ENCODE results near the gene DPP10.

DNA sequence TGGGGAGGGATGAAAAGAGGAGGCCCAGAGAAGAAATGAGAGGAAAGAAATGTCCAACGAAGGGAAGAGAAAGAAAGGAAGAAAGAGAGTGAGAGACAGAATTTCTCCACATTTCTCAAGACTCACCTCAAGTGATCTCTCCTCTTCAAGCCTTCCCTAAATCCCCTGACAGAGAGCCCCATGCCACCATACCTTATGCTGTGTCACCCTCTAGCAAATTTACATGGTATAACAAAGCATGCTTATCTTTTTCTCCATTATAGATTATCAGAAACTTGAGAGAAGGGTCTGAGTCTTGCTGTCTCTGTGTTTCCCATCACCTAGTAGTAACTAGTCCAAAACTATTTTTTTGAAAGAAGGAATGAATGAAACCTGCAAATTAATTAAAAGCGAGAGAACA lies 1208.4 kb downstream of the DPP10 start:
- TF ChIP-seq, protein P1, sequence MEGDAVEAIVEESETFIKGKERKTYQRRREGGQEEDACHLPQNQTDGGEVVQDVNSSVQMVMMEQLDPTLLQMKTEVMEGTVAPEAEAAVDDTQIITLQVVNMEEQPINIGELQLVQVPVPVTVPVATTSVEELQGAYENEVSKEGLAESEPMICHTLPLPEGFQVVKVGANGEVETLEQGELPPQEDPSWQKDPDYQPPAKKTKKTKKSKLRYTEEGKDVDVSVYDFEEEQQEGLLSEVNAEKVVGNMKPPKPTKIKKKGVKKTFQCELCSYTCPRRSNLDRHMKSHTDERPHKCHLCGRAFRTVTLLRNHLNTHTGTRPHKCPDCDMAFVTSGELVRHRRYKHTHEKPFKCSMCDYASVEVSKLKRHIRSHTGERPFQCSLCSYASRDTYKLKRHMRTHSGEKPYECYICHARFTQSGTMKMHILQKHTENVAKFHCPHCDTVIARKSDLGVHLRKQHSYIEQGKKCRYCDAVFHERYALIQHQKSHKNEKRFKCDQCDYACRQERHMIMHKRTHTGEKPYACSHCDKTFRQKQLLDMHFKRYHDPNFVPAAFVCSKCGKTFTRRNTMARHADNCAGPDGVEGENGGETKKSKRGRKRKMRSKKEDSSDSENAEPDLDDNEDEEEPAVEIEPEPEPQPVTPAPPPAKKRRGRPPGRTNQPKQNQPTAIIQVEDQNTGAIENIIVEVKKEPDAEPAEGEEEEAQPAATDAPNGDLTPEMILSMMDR (IDR thresholded peaks at IDR 0.05), result no peak
- TF ChIP-seq POLR2A (IDR thresholded peaks at IDR 0.05) (no peak), POLR2AphosphoS5 (IDR thresholded peaks at IDR 0.05) (no peak), EP300 (IDR thresholded peaks at IDR 0.05) (no peak)

Measured in sigmoid colon (tissue), 4 donors.